Colonic mucosa (tissue), 4 donors: ENCODE measurements around the gene NRTN. TPM values are rescaled to one million over a fixed set of nuclear protein-coding genes. Genes with fewer than 3 reads are reported as not detected.

Experiments used
- DNase-seq: peaks from one replicate; pipeline ENCODE4 v3.0.0-alpha.2; 2020
- H3K27ac ChIP-seq: fragments of 200-600 bp; one replicate; pipeline ENCODE4 v1.8.0; 2021
- H3K27me3 ChIP-seq: fragments of 200-600 bp; one replicate; pipeline ENCODE4 v1.8.0; 2021
- H3K36me3 ChIP-seq: fragments of 200-600 bp; one replicate; pipeline ENCODE4 v1.8.0; 2021
- H3K4me1 ChIP-seq: fragments of 200-600 bp; one replicate; pipeline ENCODE4 v1.8.0; 2021; ENCODE audit warnings: mild to moderate bottlenecking
- H3K4me3 ChIP-seq: fragments of 200-600 bp; one replicate; pipeline ENCODE4 v1.8.0; 2021
- H3K9ac ChIP-seq, 2 donors: one replicate each; pipeline ENCODE4 v1.7.0; 2013; ENCODE audit warnings: control low read depth in 2 of 2, low read depth in 2 of 2, low read length in 2 of 2
- H3K9me3 ChIP-seq: fragments of 200-600 bp; one replicate; pipeline ENCODE4 v1.8.0; 2021
- intact Hi-C: fragments of 100-400 bp; cut with DNase I; formaldehyde crosslinking; loops from one replicate; pipeline ENCODE4 v1.14.1; 2022
- total RNA-seq, 2 donors: library from RNA; stranded (reverse); fragmentation: NEBNext Ultra II Directional in 1 of 2; extraction: Animal tissue kit (Norgen Biotek cat#: 25700) in 1 of 2; gene quantifications; one replicate each; pipeline ENCODE4 v1.2.1, GENCODE V29; 2021
- TF ChIP-seq, protein P1 (sequence below): fragments of 200-600 bp; IDR thresholded peaks from one replicate; pipeline ENCODE4 v1.8.0; 2022; ENCODE audit warnings: antibody characterized with exemption, mild to moderate bottlenecking
- donor health status: healthy.
- donor health status: DM: no; HTN: no; CAD: no.
- donor health status: DM: no; HTN: no; CAD: no.

The NRTN gene
- total RNA-seq, 2 donors from 2014 or later = 1.8 to 2.9 TPM

DNA sequence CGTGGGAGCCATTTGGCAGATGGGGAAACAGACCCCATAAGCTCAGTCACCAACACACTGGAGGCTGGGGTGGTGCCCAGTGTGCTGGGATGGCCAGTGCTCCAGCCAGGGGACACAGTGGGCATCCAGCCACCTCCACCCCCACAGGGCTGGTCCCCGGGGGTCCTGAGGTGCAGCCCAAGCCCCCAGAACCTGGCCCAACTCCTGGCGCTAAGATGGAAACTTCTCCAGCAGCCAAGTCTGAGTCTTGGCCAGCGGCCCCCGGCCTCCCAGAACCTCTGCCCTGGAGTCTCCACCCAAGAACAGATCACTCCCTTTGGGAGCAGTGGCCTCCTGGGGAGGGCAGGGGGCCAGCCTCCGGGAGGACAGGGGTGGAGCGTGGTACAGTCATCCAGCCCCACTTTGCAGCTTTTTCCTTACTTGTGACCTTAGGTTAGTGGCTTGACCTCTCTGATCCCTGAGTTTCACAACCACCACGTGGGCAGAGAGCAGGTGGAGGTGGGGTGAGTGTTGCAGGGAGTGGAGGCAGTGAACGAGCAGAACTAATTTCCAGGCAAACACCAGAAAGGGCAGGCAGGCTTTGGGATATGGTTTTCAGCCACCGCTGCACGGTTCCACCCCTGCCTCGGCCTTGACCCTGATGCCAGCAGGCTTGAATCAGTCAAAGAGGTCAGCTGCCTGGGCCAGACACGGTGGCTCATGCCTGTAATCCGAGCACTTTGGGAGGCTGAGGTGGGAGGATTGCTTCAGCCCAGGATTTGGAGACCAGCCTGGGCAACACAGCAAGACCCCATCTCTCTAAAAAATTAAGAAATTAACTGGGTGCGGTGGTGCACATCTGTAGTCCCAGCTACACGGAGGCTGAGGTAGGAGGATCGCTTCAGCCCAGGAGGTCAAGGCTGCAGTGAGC is 4.3 kb upstream of the NRTN start:
- H3K27me3 ChIP-seq = no peaks in the 10 kb centered on the region

DNA sequence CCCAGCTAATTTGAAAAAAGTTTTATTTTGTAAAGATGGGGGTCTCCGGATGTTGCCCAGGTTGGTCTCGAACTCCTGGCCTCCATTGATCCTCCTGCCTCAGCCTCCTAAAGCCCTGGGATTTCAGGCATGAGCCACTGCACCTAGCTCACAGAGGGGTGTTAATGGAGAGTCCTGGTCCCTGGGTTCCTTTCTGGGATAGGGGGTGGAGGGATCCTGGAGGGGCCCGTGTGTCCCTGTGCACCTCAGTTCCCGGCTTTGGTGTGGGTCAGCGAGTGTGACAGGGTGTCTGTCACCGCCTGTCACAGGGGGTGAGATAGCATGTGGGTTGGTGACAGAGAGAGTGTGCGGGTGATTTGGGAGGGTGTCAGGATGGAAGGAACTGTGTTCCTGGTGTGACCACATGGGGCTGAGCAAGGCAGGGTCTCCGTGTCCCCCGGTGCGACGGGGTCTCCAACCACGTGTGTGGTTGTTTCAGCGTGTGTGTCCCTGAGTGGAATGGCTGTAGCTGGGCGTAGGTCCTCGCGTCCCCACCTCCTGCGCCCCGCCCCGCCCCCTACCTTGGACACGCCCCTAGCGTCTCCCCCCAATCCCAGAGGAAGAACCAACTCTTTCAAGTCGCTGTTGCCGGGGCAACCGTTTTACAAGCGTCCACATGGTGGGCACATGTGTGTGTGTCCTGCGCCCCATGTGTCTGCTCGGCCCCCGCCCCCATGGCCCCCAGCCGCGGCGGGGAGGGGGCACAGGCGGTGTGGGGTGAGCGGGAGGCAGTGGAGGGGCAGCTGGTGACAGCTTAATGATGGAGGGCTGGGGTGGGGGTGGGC is 2.9 kb upstream of the NRTN start:
- intact Hi-C loops = loop anchor here (10.0 kb wide), 1 partner anchor 223 kb away; no protein-coding TSS in a partner anchor
- H3K4me1 ChIP-seq = peaks cover 4% of the 10 kb centered on the region
- no peak overlapping the region for H3K4me3 ChIP-seq
- no peaks in the 10 kb centered on the region for H3K9me3 ChIP-seq
- TF ChIP-seq, protein P1, sequence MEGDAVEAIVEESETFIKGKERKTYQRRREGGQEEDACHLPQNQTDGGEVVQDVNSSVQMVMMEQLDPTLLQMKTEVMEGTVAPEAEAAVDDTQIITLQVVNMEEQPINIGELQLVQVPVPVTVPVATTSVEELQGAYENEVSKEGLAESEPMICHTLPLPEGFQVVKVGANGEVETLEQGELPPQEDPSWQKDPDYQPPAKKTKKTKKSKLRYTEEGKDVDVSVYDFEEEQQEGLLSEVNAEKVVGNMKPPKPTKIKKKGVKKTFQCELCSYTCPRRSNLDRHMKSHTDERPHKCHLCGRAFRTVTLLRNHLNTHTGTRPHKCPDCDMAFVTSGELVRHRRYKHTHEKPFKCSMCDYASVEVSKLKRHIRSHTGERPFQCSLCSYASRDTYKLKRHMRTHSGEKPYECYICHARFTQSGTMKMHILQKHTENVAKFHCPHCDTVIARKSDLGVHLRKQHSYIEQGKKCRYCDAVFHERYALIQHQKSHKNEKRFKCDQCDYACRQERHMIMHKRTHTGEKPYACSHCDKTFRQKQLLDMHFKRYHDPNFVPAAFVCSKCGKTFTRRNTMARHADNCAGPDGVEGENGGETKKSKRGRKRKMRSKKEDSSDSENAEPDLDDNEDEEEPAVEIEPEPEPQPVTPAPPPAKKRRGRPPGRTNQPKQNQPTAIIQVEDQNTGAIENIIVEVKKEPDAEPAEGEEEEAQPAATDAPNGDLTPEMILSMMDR = no peak
- no peaks in the 10 kb centered on the region for H3K36me3 ChIP-seq
- H3K9ac ChIP-seq = no peak overlapping the region
- no peak overlapping the region for H3K27ac ChIP-seq
- no peaks in the 10 kb centered on the region for H3K27me3 ChIP-seq
- no peak for DNase-seq

More for the DNA sequence above, 4.3 kb upstream of the NRTN start:
- DNase-seq = no peak
- Histone ChIP-seq H3K4me1 (peaks cover 4% of the 10 kb centered on the region), H3K4me3 (no peak overlapping the region), H3K9me3 (no peaks in the 10 kb centered on the region), H3K27ac (no peak overlapping the region), H3K9ac (no peak overlapping the region), H3K36me3 (no peaks in the 10 kb centered on the region)
- TF ChIP-seq, protein P1 = no peak
- intact Hi-C loops = loop anchor here (10.0 kb wide), 1 partner anchor 224 kb away; no protein-coding TSS in a partner anchor

DNA sequence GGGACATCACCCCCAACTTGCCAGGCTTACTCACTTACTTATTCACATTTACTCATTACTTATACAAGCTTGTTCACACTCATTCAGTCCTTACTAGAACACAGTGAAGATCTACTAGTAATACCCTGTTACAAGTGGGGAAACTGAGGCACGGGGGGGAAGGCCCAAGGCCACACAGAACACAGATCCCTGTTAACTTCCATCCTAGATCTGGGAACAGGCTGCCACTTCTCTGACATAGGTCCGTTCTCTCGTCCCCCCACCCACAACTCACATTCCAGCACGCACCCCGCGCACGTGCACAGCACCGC is 1.5 kb upstream of the NRTN start:
- Histone ChIP-seq H3K9me3 (no peaks in the 10 kb centered on the region), H3K27me3 (no peaks in the 10 kb centered on the region), H3K36me3 (no peaks in the 10 kb centered on the region), H3K9ac (peak overlapping the region in 1 of 2 donors; percentile 9), H3K4me3 (peak overlapping the region; percentile 32), H3K4me1 (peaks cover 4% of the 10 kb centered on the region), H3K27ac (no peak overlapping the region)
- TF ChIP-seq, protein P1 = no peak
- intact Hi-C loops = loop anchor here (10.0 kb wide), 1 partner anchor 221 kb away; no protein-coding TSS in a partner anchor
- DNase-seq = no peak

DNA sequence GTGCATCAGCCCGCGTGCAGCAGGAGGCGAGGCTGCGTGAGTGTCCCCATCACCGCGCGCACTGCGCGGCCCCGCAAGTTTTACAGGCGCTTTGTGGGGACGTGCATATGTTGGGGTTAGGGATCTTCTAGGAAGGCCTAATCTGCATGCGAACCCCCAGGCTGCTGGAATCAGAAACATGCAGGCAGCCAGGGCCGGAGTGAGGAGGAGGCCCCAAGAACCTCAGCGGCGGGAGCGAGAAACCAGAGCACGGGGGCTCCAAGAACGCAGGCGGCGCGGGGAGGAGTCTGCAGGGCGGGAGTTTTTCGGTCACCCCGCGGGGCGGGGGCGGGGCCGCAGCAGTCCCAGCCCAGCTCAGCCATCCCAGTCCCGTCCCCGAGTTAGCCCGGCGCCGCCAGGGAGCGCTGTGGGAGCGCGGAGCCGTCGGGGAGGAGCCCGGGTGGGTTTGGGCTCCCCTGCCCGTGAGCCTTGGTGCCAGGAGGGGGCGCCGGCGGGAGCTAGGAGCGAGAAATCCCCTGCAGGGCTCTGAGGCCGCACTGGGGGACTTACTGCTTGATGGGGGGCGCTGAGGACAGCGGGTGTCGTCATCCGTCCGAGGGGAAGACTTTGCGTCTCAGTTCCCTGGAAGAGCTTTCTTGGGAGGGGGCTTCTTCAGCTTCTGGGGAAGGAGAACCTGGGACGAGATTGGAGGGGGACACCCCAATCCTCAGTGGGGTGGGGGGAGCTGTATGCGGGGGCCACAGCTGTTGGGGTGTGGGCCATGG is 933 bp upstream of the NRTN start:
- intact Hi-C loops = loop anchor here (2.0 to 10.0 kb wide), 2 partner anchors 89 to 221 kb away; no protein-coding TSS in a partner anchor

More for the DNA sequence above, 933 bp upstream of the NRTN start:
- Histone ChIP-seq H3K27me3 (no peaks in the 10 kb centered on the region), H3K36me3 (no peaks in the 10 kb centered on the region), H3K4me3 (peak overlapping the region; percentile 32), H3K27ac (no peak overlapping the region), H3K9ac (peak overlapping the region in 1 of 2 donors; percentile 9), H3K9me3 (no peaks in the 10 kb centered on the region), H3K4me1 (peaks cover 4% of the 10 kb centered on the region)
- peak; percentile 94 for DNase-seq
- TF ChIP-seq, protein P1 = peak; percentile 86
